HG03457 (cell line): Measurements from ENCODE around the gene MTHFSD.

Source experiments
- ATAC-seq: cut with Tn5 transposase; IDR thresholded peaks from one replicate; pipeline ENCODE4 v1.9.1; 2021; ENCODE audit warnings: moderate number of reproducible peaks; ENCODE audit not compliant: unreplicated experiment

Gene MTHFSD

GRCh38 chr16:86555704-86556075 lies 655 bp upstream of the MTHFSD start:
- ATAC-seq = no peak

GRCh38 chr16:86554599-86554916 lies 477 bp downstream of the MTHFSD start:
- no peak for ATAC-seq

- ATAC-seq = no peak
Measured at GRCh38 chr16:86553356-86553755, 1.7 kb downstream of the MTHFSD start.

GRCh38 chr16:86550281-86550680 lies 4.8 kb downstream of the MTHFSD start:
- ATAC-seq = no peak

GRCh38 chr16:86549893-86550190 lies 5.2 kb downstream of the MTHFSD start:
- no peak for ATAC-seq

GRCh38 chr16:86549076-86549892 lies 5.8 kb downstream of the MTHFSD start:
- ATAC-seq = no peak

GRCh38 chr16:86547286-86547685 lies 7.7 kb downstream of the MTHFSD start:
- no peak for ATAC-seq

- no peak for ATAC-seq
Measured at GRCh38 chr16:86546638-86547013, 8.4 kb downstream of the MTHFSD start.

- no peak for ATAC-seq
Measured at GRCh38 chr16:86545954-86546637, 8.9 kb downstream of the MTHFSD start.

GRCh38 chr16:86545481-86545880 lies 9.6 kb downstream of the MTHFSD start:
- ATAC-seq = no peak

- no peak for ATAC-seq
Measured at GRCh38 chr16:86542756-86543750, 12.0 kb downstream of the MTHFSD start.

- ATAC-seq = no peak
Measured at GRCh38 chr16:86541560-86541959, 13.5 kb downstream of the MTHFSD start.

- ATAC-seq = no peak
Measured at GRCh38 chr16:86540894-86541293, 14.1 kb downstream of the MTHFSD start.

GRCh38 chr16:86538196-86538780 lies 16.7 kb downstream of the MTHFSD start:
- no peak for ATAC-seq

GRCh38 chr16:86537486-86537885 lies 17.5 kb downstream of the MTHFSD start:
- no peak for ATAC-seq

- no peak for ATAC-seq
Measured at GRCh38 chr16:86536621-86537020, 18.4 kb downstream of the MTHFSD start.

GRCh38 chr16:86534779-86535615 lies 20.0 kb downstream of the MTHFSD start:
- no peak for ATAC-seq

GRCh38 chr16:86533767-86534351 lies 21.2 kb downstream of the MTHFSD start:
- no peak for ATAC-seq

- ATAC-seq = no peak
Measured at GRCh38 chr16:86533076-86533475, 22.0 kb downstream of the MTHFSD start.

GRCh38 chr16:86532526-86532815 lies 22.6 kb downstream of the MTHFSD start:
- no peak for ATAC-seq
